AG04450 (cell line): ENCODE measurements around the gene RTKN. TPM values are rescaled to one million over a fixed set of nuclear protein-coding genes. Genes with fewer than 3 reads are reported as not detected.

Source experiments
- CTCF ChIA-PET: fragments of 300-600, 350-600 bp; formaldehyde crosslinking; extraction: SDS; loops from one replicate; lab custom pipeline; 2022; ENCODE audit warnings: antibody characterized with exemption, inconsistent platforms; lab: Charles Lee
- POLR2A ChIA-PET: fragments of 350-600 bp; formaldehyde crosslinking; extraction: SDS; loops from one replicate; lab custom pipeline; 2021; ENCODE audit warnings: antibody characterized with exemption, inconsistent platforms; lab: Yijun Ruan, JAX
- DNase-seq: peaks from one replicate; pipeline ENCODE4 v3.0.0-alpha.2; 2011; ENCODE audit warnings: low read depth, low spot score
- H3K27ac ChIP-seq: one replicate; pipeline ENCODE4 v1.5.1; 2012; ENCODE audit warnings: low read depth, low read length, control low read depth
- H3K27me3 ChIP-seq: one replicate; pipeline ENCODE4 v1.6.0; 2012; ENCODE audit warnings: low read length; ENCODE audit not compliant: control insufficient read depth, insufficient read depth
- H3K4me3 ChIP-seq: 2 replicates; pipeline ENCODE4 v1.5.1; 2011; ENCODE audit warnings: mild to moderate bottlenecking, low read depth, low read length, control low read depth
- H3K9me3 ChIP-seq: 2 replicates; pipeline ENCODE4 v1.5.1; 2012; ENCODE audit warnings: low read length; ENCODE audit not compliant: control insufficient read depth, insufficient read depth
- polyA plus RNA-seq: library from polyadenylated mRNA; depleted of rRNA; stranded (reverse); fragments of >200 nt; gene quantifications from 2 replicates; pipeline ENCODE4 v1.2.3, GENCODE V29; 2011
- TF ChIP-seq, protein P1 (sequence below): IDR thresholded peaks from 2 replicates; pipeline ENCODE4 v1.5.1; 2011; ENCODE audit warnings: low read depth, low read length, control low read depth, inconsistent platforms

Gene RTKN
- polyA plus RNA-seq, 1 experiment = 12.7 TPM

DNA sequence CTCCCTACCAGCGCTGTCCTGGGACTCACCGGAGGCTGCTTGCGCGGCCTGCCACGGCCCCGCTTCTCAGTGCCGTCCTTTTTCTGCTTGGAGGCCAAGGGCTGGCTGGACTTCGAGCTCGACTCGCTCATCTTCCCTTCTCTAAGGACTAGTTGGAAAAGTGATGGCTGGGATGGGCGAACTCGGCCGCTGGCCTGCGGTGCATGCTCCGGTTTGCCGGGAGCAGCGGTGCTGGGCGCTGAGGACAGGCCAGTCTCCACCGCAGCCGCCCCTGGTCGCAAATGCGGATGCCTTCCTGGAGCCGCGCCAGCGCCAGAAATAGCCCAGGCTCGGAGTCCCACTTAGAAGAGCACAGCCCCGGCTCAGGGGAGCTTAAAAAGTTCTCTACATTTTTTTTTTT, 23.4 kb downstream of the RTKN start:
- Histone ChIP-seq H3K4me3 (no peak overlapping the region), H3K9me3 (no peaks in the 10 kb centered on the region; the same call in 1 of the 2 replicates), H3K27me3 (peaks cover 18% of the 10 kb centered on the region), H3K27ac (no peak overlapping the region)
- POLR2A ChIA-PET = interaction anchor here (0.5 kb wide), 1 partner anchor 122 kb away, joined by 4 read pairs; no protein-coding TSS in a partner anchor
- TF ChIP-seq, protein P1, sequence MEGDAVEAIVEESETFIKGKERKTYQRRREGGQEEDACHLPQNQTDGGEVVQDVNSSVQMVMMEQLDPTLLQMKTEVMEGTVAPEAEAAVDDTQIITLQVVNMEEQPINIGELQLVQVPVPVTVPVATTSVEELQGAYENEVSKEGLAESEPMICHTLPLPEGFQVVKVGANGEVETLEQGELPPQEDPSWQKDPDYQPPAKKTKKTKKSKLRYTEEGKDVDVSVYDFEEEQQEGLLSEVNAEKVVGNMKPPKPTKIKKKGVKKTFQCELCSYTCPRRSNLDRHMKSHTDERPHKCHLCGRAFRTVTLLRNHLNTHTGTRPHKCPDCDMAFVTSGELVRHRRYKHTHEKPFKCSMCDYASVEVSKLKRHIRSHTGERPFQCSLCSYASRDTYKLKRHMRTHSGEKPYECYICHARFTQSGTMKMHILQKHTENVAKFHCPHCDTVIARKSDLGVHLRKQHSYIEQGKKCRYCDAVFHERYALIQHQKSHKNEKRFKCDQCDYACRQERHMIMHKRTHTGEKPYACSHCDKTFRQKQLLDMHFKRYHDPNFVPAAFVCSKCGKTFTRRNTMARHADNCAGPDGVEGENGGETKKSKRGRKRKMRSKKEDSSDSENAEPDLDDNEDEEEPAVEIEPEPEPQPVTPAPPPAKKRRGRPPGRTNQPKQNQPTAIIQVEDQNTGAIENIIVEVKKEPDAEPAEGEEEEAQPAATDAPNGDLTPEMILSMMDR = no peak
- CTCF ChIA-PET = interaction anchor here (0.6 to 0.9 kb wide), 2 partner anchors 9 to 36 kb away, joined by 4 read pairs; no protein-coding TSS in a partner anchor
- DNase-seq = no peak

DNA sequence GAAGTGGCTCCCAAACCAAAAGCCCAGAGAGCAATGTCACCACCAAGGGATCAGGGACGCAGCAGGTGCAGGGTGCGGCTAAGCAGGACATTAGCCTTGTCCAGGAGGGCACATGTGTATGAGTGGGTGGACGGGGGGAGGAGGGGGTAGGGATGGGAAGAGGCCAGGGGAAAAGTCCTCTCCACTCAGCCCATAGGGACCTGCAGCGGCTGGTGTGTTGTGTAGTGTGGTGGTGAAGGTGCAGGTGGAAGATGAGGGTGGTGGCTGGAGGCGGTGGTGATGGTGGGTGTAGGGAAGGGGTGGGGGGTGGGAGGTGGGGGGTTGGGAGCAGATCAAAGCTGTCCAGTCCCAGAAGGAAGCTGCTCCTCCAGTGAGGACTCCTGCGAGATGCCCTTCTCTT, 24.0 kb downstream of the RTKN start:
- ChIA-PET CTCF (no interaction called here), POLR2A (no interaction called here)
- DNase-seq = no peak
- Histone ChIP-seq H3K4me3 (no peak overlapping the region), H3K9me3 (no peaks in the 10 kb centered on the region; the same call in 1 of the 2 replicates), H3K27ac (no peak overlapping the region), H3K27me3 (peaks cover 18% of the 10 kb centered on the region)
- TF ChIP-seq, protein P1 = no peak

DNA sequence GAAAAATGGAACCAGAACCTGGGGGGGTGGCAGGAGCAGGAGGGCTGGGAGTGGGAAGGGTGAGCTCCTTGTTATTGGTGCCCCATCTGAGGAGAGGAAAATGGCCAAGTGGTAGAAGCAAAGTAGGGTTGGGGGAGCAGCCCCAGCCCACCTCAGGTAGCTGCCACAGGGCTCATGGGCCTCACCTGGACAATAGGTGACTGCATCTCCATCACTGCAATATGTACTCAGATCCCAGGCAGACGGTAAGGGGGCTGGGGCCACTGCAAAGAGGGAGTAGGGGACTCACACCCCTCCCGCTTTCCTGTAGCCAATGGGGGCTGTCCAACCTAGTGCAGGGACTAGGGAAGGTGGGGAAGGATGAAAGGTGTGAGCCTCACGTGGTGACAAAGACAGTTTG, 24.5 kb downstream of the RTKN start:
- H3K27me3 ChIP-seq = peaks cover 18% of the 10 kb centered on the region
- no peak for DNase-seq
- TF ChIP-seq, protein P1 = no peak
- no peak overlapping the region for H3K27ac ChIP-seq
- POLR2A ChIA-PET = no interaction called here
- no peak overlapping the region for H3K4me3 ChIP-seq
- CTCF ChIA-PET = interaction anchor here (1.5 kb wide), 1 partner anchor 167 kb away, joined by 3 read pairs; no protein-coding TSS in a partner anchor
- no peaks in the 10 kb centered on the region; the same call in 1 of the 2 replicates for H3K9me3 ChIP-seq

DNA sequence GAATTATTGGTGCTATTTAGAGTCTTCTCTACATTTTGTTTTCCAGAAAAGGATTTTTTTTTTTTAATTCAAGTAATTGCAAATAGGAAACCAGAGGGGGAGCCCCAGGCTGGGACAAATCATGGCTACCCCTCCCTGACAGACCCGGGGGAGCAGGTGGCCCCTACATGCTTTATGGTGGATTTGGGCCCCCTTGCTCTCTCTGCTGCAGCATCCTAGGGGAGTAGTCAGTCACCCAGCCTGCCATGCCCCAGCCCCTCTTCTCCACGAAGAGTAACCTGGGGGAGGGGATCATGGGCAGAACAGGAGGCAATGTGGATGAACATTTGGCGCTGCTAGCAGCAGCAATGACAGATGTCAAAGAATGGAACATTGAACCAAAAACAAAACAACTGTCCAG, 25.0 kb downstream of the RTKN start:
- CTCF ChIA-PET = interaction anchor here (1.5 kb wide), 1 partner anchor 167 kb away, joined by 3 read pairs; no protein-coding TSS in a partner anchor

DNA sequence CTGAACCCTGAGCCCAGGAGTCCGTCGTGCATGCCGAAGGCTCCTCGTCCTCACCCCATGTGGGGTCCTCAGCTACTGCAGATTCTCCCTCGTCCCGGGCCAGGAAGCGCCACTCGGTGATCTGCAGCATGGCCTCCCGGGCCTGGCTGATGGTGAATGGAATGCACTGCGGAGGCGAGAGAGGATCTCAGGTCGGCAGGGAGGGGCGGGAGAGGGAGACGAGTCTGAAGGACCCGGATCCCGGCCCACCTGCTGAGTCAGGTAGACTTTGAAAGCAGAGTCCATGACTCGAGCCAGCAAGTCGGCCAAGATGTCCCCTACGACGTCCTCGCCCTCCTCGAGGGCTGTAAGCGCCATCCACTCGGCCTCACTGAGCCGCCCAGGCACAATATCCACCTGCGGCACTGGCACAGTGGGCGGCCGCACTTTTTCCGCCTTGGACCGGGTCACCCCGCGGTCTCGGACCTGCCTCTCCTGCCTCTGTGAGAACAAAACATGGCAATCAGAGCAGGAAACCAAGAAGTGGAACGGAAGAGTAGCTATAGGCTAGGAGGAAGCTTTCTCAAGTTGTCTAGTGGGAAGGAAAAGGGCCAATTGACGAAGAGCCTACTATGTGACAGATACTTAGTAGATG, 25.9 kb downstream of the RTKN start:
- CTCF ChIA-PET = interaction anchor here (0.7 to 1.5 kb wide), 2 partner anchors 166 to 284 kb away, joined by 3 read pairs; no protein-coding TSS in a partner anchor
- TF ChIP-seq, protein P1 = no peak

More for the DNA sequence above, 25.0 kb downstream of the RTKN start:
- H3K9me3 ChIP-seq = no peaks in the 10 kb centered on the region; the same call in 1 of the 2 replicates
- no peak for DNase-seq
- TF ChIP-seq, protein P1 = no peak
- no peak overlapping the region for H3K4me3 ChIP-seq
- H3K27me3 ChIP-seq = peaks cover 20% of the 10 kb centered on the region
- no peak overlapping the region for H3K27ac ChIP-seq
- POLR2A ChIA-PET = no interaction called here

More for the DNA sequence above, 25.9 kb downstream of the RTKN start:
- Histone ChIP-seq H3K27ac (no peak overlapping the region), H3K4me3 (no peak overlapping the region), H3K9me3 (no peaks in the 10 kb centered on the region; the same call in 1 of the 2 replicates), H3K27me3 (peaks cover 20% of the 10 kb centered on the region)
- POLR2A ChIA-PET = interaction anchor here (0.7 kb wide), 1 partner anchor 184 kb away, joined by 9 read pairs; no protein-coding TSS in a partner anchor
- no peak for DNase-seq
